ENCODE data around the gene ZNF880.

DNA sequence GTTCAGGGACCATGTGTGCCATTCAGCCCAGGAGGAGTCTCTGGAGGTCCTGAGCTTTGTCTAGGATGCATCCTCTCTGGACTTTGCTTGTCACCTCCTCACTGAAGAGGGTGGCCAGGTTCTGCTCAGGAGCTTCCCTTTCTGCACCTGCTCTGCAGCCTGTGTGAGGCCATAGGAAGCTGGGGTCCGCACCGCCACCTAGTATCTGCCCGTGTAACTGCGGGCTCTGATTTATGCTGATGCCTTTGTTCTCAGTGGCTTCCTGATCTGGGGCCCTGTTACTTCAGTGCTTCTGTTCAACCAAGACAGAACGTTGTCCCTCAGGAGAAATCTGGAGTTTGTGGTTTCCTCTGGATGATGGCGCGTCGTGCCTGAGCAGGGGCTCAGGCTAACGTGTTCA, 18.2 kb upstream of the ZNF880 start:
- TF ChIP-seq CTCF (IDR thresholded peaks at IDR 0.05), result no peak
- TF ChIP-seq EP300 (IDR thresholded peaks at IDR 0.05; ENCODE audit: low read depth), result no peak
